ENCODE measurements around the gene ZNF141. TPM values are rescaled to one million over a fixed set of nuclear protein-coding genes. Genes with fewer than 3 reads are reported as not detected.

Gene ZNF141
- total and polyA plus RNA-seq, 2 donors (not counting 1 experiment from before 2014, with no cell fraction given) = 5.1 to 8.9 TPM

DNA sequence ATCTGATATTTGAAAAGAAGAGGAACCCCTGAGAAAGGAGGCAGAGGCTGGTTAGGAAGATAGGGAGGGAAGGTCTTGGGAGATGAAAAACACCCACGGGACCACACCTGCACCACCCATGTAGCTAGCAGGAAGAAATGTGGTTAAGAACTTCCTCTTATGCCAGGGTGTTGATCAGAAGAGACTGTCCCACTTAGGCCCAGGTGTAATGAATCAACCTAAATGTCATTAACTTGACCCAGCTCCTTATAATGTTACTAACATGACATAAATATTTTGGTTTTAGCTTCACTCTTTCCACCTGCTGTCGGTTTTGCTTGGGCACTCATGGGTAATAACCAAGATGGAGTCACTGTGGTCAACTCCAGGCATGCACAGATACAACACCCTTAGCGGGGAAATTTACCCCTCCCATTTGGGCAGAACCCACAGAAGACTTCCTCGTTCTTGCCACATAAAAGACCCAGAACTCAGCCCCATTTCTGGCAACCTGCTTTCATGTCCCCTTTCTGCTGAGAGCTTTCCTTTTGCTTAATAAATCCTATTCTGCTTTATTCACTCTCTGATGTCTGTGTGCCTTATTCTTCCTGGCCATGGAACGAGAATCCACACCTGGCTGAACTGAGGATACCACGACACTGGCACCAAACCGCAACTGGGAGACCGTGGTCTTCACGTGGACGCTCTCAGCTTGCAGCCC, 46.8 kb downstream of the ZNF141 start:
- Histone ChIP-seq H3K4me2 (ENCODE audit: extremely low read depth, insufficient read depth, low read length) (no peak overlapping the region), H3K4me3 (replicated peaks in 1 of 4; ENCODE audit: control extremely low read depth in 1 of 4, insufficient read depth in 1 of 4, low read depth in 3 of 4, low read length in 4 of 4) (no peak overlapping the region), H3K9ac (ENCODE audit: insufficient read depth, low read length) (no peak overlapping the region), H3K79me2 (ENCODE audit: control insufficient read depth, insufficient read depth, low read length) (no peaks in the 10 kb centered on the region), H3K27ac (ENCODE audit: insufficient read depth, low read length) (no peak overlapping the region), H3K27me3 (ENCODE audit: control insufficient read depth, insufficient read depth, low read length) (no peaks in the 10 kb centered on the region), H3K36me3 (ENCODE audit: control insufficient read depth, insufficient read depth, low read length) (no peaks in the 10 kb centered on the region), H3K4me1 (ENCODE audit: control insufficient read depth, extremely low read depth, insufficient read depth, low read length) (no peaks in the 10 kb centered on the region), H3K9me3 (ENCODE audit: control insufficient read depth, insufficient read depth, low read depth, low read length) (no peaks in the 10 kb centered on the region), H2AFZ (ENCODE audit: low read length) (no peak overlapping the region), H4K20me1 (ENCODE audit: control insufficient read depth, extremely low read depth, insufficient read depth, low read length) (no peaks in the 10 kb centered on the region)
- no peak for DNase-seq (ENCODE audit: low read depth in 2 of 2)
- TF ChIP-seq, protein P1, sequence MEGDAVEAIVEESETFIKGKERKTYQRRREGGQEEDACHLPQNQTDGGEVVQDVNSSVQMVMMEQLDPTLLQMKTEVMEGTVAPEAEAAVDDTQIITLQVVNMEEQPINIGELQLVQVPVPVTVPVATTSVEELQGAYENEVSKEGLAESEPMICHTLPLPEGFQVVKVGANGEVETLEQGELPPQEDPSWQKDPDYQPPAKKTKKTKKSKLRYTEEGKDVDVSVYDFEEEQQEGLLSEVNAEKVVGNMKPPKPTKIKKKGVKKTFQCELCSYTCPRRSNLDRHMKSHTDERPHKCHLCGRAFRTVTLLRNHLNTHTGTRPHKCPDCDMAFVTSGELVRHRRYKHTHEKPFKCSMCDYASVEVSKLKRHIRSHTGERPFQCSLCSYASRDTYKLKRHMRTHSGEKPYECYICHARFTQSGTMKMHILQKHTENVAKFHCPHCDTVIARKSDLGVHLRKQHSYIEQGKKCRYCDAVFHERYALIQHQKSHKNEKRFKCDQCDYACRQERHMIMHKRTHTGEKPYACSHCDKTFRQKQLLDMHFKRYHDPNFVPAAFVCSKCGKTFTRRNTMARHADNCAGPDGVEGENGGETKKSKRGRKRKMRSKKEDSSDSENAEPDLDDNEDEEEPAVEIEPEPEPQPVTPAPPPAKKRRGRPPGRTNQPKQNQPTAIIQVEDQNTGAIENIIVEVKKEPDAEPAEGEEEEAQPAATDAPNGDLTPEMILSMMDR (conservative IDR thresholded peaks at IDR 0.05 in 1 of 2, IDR thresholded peaks at IDR 0.05 in 1 of 2; ENCODE audit: low read depth in 1 of 2, low read length in 2 of 2) = no peak
- no peak for TF ChIP-seq EZH2 (IDR thresholded peaks at IDR 0.05; ENCODE audit: low read length, missing control alignments)

DNA sequence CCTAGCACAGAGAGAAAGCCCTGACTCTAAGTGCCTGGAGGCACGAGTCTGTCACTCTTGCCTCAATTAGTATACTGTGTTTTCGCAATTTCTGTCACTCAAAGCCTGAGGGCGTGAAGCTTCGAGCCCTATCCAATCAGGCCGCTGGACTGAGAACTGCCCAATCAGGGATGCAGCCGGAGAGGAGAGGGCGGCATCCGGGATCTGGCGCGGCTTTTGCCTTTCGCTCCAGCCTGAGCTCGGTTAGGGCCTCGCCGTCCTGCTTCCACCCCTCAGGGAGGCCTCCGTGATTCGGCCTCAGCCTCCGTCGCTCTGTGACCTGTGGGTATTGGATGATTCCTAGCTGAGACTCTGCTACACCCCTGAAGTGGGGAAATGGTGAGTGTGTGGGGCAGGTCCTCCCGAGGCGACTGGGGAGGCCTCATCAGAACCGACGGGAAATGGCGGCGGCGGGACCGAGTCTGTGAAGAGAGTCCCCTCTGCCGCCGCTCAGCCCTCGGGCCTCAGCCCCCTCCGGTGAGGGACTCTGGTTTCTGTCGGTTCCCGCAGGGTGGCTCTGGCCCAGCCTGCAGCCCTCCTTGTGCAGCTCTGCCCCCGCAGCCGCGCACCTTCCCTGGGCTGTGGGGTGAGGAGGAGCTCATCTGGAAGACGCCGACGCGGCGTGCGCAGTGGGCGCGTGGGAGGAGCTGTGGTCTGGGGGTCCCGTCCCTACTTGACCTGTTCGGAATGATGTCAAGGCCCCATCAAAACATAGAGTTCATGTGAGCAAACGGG, 48.5 kb downstream of the ZNF141 start:
- Histone ChIP-seq H3K4me2 (ENCODE audit: extremely low read depth, insufficient read depth, low read length) (no peak overlapping the region), H3K79me2 (ENCODE audit: control insufficient read depth, insufficient read depth, low read length) (no peaks in the 10 kb centered on the region), H3K36me3 (ENCODE audit: control insufficient read depth, insufficient read depth, low read length) (no peaks in the 10 kb centered on the region), H3K4me1 (ENCODE audit: control insufficient read depth, extremely low read depth, insufficient read depth, low read length) (no peaks in the 10 kb centered on the region), H3K27ac (ENCODE audit: insufficient read depth, low read length) (no peak overlapping the region), H2AFZ (ENCODE audit: low read length) (no peak overlapping the region), H3K9me3 (ENCODE audit: control insufficient read depth, insufficient read depth, low read depth, low read length) (no peaks in the 10 kb centered on the region), H3K9ac (ENCODE audit: insufficient read depth, low read length) (no peak overlapping the region), H4K20me1 (ENCODE audit: control insufficient read depth, extremely low read depth, insufficient read depth, low read length) (no peaks in the 10 kb centered on the region), H3K4me3 (replicated peaks in 1 of 4; ENCODE audit: control extremely low read depth in 1 of 4, insufficient read depth in 1 of 4, low read depth in 3 of 4, low read length in 4 of 4) (no peak overlapping the region), H3K27me3 (ENCODE audit: control insufficient read depth, insufficient read depth, low read length) (no peaks in the 10 kb centered on the region)
- no peak for TF ChIP-seq EZH2 (IDR thresholded peaks at IDR 0.05; ENCODE audit: low read length, missing control alignments)
- TF ChIP-seq, protein P1 (conservative IDR thresholded peaks at IDR 0.05 in 1 of 2, IDR thresholded peaks at IDR 0.05 in 1 of 2; ENCODE audit: low read depth in 1 of 2, low read length in 2 of 2) = no peak
- DNase-seq (ENCODE audit: low read depth in 2 of 2) = no peak

DNA sequence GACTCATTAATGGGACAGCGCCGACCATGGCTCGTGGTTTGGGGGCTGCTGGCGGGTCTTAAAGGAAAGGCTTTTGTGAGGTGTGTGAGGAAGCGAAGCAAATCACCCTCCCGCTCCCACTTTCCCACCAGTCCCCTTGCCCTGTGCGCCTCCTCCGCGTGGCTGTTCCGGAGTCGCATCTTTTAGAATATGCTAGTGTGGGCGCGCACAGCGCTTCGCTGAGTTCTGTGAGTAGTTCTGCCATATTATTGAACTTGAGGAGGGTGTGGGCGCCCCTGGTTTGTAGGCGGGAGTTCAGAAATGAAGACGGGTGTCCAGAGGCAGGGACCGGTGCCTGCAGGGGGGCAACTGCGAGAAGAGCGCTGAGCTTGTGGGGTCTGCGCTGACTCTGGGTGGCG, 49.1 kb downstream of the ZNF141 start:
- H3K9me3 ChIP-seq (ENCODE audit: control insufficient read depth, insufficient read depth, low read depth, low read length) = no peaks in the 10 kb centered on the region

More for the DNA sequence above, 49.1 kb downstream of the ZNF141 start:
- Histone ChIP-seq H3K4me2 (ENCODE audit: extremely low read depth, insufficient read depth, low read length) (no peak overlapping the region), H3K27me3 (ENCODE audit: control insufficient read depth, insufficient read depth, low read length) (no peaks in the 10 kb centered on the region), H3K27ac (ENCODE audit: insufficient read depth, low read length) (no peak overlapping the region), H3K79me2 (ENCODE audit: control insufficient read depth, insufficient read depth, low read length) (no peaks in the 10 kb centered on the region), H3K4me1 (ENCODE audit: control insufficient read depth, extremely low read depth, insufficient read depth, low read length) (no peaks in the 10 kb centered on the region), H3K36me3 (ENCODE audit: control insufficient read depth, insufficient read depth, low read length) (no peaks in the 10 kb centered on the region), H3K9ac (ENCODE audit: insufficient read depth, low read length) (no peak overlapping the region), H3K4me3 (replicated peaks in 1 of 4; ENCODE audit: control extremely low read depth in 1 of 4, insufficient read depth in 1 of 4, low read depth in 3 of 4, low read length in 4 of 4) (no peak overlapping the region), H2AFZ (ENCODE audit: low read length) (no peak overlapping the region), H4K20me1 (ENCODE audit: control insufficient read depth, extremely low read depth, insufficient read depth, low read length) (no peaks in the 10 kb centered on the region)
- DNase-seq (ENCODE audit: low read depth in 2 of 2) = no peak
- TF ChIP-seq EZH2 (IDR thresholded peaks at IDR 0.05; ENCODE audit: low read length, missing control alignments) = no peak
- TF ChIP-seq, protein P1 (conservative IDR thresholded peaks at IDR 0.05 in 1 of 2, IDR thresholded peaks at IDR 0.05 in 1 of 2; ENCODE audit: low read depth in 1 of 2, low read length in 2 of 2) = no peak
